ENCODE measurements around the gene PAK5. TPM values are rescaled to one million over a fixed set of nuclear protein-coding genes. Genes with fewer than 3 reads are reported as not detected.

Gene PAK5
- total RNA-seq, 1 donor from 2014 or later = 0.25 TPM

DNA sequence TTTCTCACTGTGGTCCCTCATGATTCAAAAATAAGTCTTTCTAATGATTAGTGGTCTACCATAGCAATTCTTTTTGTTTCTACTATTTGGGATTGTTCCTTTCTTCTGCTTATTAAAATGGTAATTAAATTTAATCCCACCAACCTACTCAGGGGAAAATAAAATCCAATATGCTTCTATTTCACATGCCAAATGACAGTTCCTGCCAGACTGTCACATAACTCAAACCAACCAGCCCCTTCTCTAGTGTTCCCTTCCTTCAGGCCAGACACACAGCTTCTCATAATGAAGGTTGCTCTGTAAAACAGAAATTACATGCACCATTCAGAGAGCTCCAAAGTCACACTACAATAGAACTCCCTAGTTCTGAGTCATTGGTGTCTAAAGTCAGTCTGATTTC lies 23.2 kb downstream of the PAK5 start:
- Histone ChIP-seq H3K36me3 (no peaks in the 10 kb centered on the region), H3K27ac (no peak overlapping the region), H3K4me1 (no peaks in the 10 kb centered on the region), H3K27me3 (no peaks in the 10 kb centered on the region), H3K9me3 (no peaks in the 10 kb centered on the region), H3K4me3 (no peak overlapping the region)
- TF ChIP-seq POLR2A (IDR thresholded peaks at IDR 0.05) (no peak), POLR2AphosphoS5 (IDR thresholded peaks at IDR 0.05; ENCODE audit: insufficient read depth in 1 of 2, low read depth in 1 of 2) (no peak)
- TF ChIP-seq, protein P1, sequence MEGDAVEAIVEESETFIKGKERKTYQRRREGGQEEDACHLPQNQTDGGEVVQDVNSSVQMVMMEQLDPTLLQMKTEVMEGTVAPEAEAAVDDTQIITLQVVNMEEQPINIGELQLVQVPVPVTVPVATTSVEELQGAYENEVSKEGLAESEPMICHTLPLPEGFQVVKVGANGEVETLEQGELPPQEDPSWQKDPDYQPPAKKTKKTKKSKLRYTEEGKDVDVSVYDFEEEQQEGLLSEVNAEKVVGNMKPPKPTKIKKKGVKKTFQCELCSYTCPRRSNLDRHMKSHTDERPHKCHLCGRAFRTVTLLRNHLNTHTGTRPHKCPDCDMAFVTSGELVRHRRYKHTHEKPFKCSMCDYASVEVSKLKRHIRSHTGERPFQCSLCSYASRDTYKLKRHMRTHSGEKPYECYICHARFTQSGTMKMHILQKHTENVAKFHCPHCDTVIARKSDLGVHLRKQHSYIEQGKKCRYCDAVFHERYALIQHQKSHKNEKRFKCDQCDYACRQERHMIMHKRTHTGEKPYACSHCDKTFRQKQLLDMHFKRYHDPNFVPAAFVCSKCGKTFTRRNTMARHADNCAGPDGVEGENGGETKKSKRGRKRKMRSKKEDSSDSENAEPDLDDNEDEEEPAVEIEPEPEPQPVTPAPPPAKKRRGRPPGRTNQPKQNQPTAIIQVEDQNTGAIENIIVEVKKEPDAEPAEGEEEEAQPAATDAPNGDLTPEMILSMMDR (IDR thresholded peaks at IDR 0.05) = no peak
- intact Hi-C loops (cut with DNase I) = no loop called here
- DNase-seq (ENCODE audit: extremely low spot score in 2 of 2) = no peak

DNA sequence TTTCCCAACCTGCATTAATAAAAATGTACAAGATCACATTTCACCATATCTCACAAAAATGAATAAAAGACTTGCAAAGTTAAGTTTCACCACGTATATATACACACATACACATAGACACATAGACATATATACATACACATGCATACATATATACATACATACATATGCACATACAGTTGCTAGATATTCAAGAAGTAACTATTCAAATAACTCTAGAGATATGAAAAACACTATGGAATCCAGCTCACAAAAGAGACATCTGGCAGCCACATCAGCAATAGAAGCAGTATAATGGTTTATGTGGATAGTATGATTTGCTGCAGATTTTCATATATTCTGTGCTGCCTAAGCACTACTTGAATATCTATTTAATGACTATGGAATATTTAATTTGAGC lies 28.1 kb downstream of the PAK5 start:
- Histone ChIP-seq H3K36me3 (no peaks in the 10 kb centered on the region), H3K9me3 (no peaks in the 10 kb centered on the region), H3K4me3 (no peak overlapping the region), H3K27me3 (no peaks in the 10 kb centered on the region), H3K27ac (no peak overlapping the region), H3K4me1 (no peaks in the 10 kb centered on the region)
- no peak for DNase-seq (ENCODE audit: extremely low spot score in 2 of 2)
- no peak for TF ChIP-seq POLR2AphosphoS5 (IDR thresholded peaks at IDR 0.05; ENCODE audit: insufficient read depth in 1 of 2, low read depth in 1 of 2)
- TF ChIP-seq, protein P1 (IDR thresholded peaks at IDR 0.05) = no peak
- TF ChIP-seq POLR2A (IDR thresholded peaks at IDR 0.05) = no peak
- intact Hi-C loops (cut with DNase I) = no loop called here

DNA sequence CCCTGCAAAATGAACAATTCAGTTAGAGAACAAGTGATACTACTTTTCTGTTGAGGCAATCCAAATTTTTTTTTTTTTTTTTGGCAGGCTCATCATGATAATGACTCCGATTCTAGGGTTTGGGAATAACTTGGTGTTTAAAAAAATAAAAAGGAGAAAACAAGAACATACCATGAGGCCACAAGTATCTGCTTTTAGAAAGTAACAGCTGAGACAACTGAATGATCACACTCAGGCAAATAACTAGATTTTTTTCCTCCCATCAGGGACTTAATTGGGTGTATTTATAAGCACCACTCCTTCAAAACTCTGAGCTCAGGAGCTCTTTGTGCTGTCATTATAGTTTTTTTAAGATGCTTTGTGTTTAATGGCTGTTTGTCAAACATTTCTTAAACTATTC lies 29.6 kb downstream of the PAK5 start:
- H3K4me1 ChIP-seq = no peaks in the 10 kb centered on the region
- no peak overlapping the region for H3K27ac ChIP-seq
- TF ChIP-seq POLR2A (IDR thresholded peaks at IDR 0.05) (no peak), POLR2AphosphoS5 (IDR thresholded peaks at IDR 0.05; ENCODE audit: insufficient read depth in 1 of 2, low read depth in 1 of 2) (no peak)
- TF ChIP-seq, protein P1 (IDR thresholded peaks at IDR 0.05) = no peak
- H3K27me3 ChIP-seq = no peaks in the 10 kb centered on the region
- no peak overlapping the region for H3K4me3 ChIP-seq
- H3K9me3 ChIP-seq = no peaks in the 10 kb centered on the region
- no peaks in the 10 kb centered on the region for H3K36me3 ChIP-seq
- intact Hi-C loops (cut with DNase I) = no loop called here
- DNase-seq (ENCODE audit: extremely low spot score in 2 of 2) = no peak

DNA sequence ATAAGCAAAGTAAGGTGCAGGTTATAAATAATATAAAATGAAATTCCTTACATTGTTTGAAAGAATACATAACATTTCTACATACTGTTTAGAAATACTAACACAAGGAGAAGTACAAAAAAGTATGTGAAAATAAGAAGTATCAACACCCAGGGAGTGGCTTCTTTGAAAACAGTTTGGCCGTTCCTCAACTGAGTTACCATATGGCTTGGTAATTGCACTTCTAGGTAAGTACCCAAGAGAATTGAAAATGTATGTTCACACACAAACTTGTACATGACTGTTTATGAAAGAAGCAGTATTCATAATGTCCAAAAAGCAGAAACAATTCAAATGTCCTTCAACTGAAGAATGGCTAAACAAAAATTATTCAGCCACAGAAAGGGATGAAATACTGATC lies 30.7 kb downstream of the PAK5 start:
- Histone ChIP-seq H3K9me3 (no peaks in the 10 kb centered on the region), H3K4me3 (no peak overlapping the region), H3K27me3 (no peaks in the 10 kb centered on the region), H3K4me1 (no peaks in the 10 kb centered on the region), H3K27ac (no peak overlapping the region), H3K36me3 (no peaks in the 10 kb centered on the region)
- intact Hi-C loops (cut with DNase I) = no loop called here
- DNase-seq (ENCODE audit: extremely low spot score in 2 of 2) = no peak
- TF ChIP-seq, protein P1 (IDR thresholded peaks at IDR 0.05) = no peak
- TF ChIP-seq POLR2A (IDR thresholded peaks at IDR 0.05) = no peak
- TF ChIP-seq POLR2AphosphoS5 (IDR thresholded peaks at IDR 0.05; ENCODE audit: insufficient read depth in 1 of 2, low read depth in 1 of 2) = no peak

DNA sequence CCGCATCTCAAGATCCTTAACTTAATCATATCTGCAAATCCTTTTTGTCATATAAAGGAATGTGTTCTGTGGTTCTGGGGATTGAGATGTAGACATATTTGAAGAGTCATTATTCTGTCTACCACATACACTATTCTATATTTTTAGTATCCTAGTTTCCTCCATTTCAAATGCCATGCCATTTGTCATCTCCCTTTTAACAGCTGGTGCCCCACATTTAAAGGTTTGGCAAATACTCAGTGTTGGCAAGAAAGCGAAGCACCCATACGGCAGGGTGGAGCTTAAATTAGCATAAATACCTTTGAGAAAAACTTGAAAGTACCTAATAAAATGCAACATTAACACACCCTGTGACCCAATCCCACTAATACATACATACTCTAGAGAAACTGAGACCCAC lies 31.7 kb downstream of the PAK5 start:
- DNase-seq (ENCODE audit: extremely low spot score in 2 of 2) = no peak
- Histone ChIP-seq H3K36me3 (no peaks in the 10 kb centered on the region), H3K4me1 (no peaks in the 10 kb centered on the region), H3K9me3 (no peaks in the 10 kb centered on the region), H3K4me3 (no peak overlapping the region), H3K27me3 (no peaks in the 10 kb centered on the region), H3K27ac (no peak overlapping the region)
- intact Hi-C loops (cut with DNase I) = no loop called here
- TF ChIP-seq POLR2A (IDR thresholded peaks at IDR 0.05) = no peak
- TF ChIP-seq, protein P1 (IDR thresholded peaks at IDR 0.05) = no peak
